ENCODE results near the gene ALG12. TPM values are rescaled to one million over a fixed set of nuclear protein-coding genes. Genes with fewer than 3 reads are reported as not detected.

Gene ALG12
- total and polyA plus RNA-seq, 8 donors: 2.3 to 30.7 (median 9.0) TPM

DNA sequence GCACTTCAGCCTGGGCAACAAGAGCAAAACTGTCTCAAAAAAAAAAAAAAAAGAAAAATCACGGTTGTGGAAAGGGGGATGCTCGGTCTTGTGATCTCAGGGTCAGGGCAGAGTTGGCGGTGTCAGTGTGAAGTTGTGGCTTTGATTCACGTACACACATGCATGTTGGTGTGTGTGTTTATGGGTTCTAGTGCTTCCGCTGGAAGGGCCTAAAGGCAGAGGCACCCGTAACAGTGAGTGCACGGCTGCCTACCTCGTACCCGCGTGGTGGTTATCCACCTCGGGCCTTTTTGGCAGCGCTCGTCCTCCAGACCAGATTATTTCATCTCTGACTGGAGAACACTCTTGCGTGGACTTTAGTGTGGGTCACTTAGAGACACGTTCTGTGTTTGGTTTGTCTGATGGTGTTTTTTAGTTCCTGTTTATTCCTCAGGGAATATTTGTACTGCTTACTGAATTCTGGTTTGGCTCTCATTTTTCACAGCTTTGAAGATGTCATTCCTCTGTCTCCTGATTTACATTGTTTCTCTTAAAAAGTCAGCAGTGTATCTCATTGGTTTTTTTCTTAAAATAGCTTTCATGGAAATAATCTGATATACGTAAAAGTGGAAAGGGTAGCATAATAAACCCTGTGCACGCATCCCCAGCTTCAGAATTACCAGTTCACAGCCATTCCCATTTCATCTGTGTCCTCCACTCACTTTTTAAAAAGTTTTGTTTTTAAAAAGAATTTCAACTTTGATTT lies 49.0 kb downstream of the ALG12 start:
- H3K4me1 ChIP-seq: no peaks in the 10 kb centered on the region
- intact Hi-C loops (cut with DNase I; ENCODE audit: low total_unique reads): no loop called here
- H3K9me3 ChIP-seq: peaks cover 5 to 40% (median 30%) of the 10 kb centered on the region in 4 donors
- WGBS, 5 donors: 91 to 92% (median 91%) methylated on average over 17 of the region's 17 CpGs
- no peaks in the 10 kb centered on the region for H3K27me3 ChIP-seq
- H3K27ac ChIP-seq: no peak overlapping the region
- DNase-seq: no peak
- H3K4me3 ChIP-seq: no peak overlapping the region
- peaks cover 0 to 21% (median 3%) of the 10 kb centered on the region in 4 donors for H3K36me3 ChIP-seq
- no peak for TF ChIP-seq EP300 (IDR thresholded peaks at IDR 0.05)
- no peak for TF ChIP-seq POLR2A (IDR thresholded peaks at IDR 0.05)
- TF ChIP-seq POLR2AphosphoS5 (IDR thresholded peaks at IDR 0.05): no peak

DNA sequence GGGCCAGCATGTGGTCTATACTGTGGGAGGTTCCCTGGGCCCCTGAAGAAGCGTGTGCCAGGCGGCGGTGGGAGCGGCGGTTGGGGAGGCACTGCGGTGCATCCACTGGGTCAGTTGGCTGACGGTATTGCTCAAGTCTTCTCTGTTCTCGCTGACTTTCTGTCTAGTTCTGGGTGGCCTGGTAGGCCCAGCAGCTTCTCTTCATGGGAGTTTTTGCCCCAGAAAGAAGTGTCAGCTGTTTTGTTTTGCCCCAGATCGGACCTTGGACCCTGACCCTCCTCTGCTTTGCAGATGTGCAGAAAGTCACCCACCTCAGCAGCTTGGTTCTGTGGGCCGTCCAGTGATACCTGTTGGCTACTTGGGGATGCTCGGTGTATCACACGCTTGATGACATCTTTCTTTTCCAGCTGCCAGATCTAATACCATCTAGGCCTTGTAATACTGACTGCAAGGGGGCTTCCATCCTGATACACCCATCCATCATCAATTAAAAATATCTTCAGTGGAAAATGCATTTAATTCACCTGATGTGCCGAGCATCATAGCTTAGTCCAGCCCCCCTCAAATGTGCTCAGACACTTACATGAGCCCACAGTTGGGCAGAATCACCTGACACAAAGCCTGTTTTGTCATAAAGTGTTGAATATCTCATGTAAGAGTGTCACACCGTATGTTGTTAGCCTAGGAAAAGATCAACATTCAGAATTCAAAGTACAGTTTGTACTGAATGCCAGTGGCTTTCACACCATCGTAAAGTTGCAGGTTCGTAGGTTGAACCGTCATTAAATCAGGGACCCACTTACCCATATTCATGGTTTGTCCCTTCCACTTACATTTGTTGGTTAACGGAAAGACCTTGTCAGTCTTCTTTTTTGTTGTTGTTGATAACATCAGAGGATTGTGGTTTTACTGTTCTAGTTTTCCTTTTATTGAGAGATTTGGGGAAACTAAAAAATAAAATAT lies 50.7 kb downstream of the ALG12 start:
- intact Hi-C loops (cut with DNase I; ENCODE audit: low total_unique reads): no loop called here
- H3K9me3 ChIP-seq: peaks cover 5 to 40% (median 30%) of the 10 kb centered on the region in 4 donors
- H3K4me1 ChIP-seq: peaks cover 0 to 4% (median 0%) of the 10 kb centered on the region in 4 donors
- DNase-seq: no peak
- peaks cover 0 to 21% (median 3%) of the 10 kb centered on the region in 4 donors for H3K36me3 ChIP-seq
- H3K27me3 ChIP-seq: no peaks in the 10 kb centered on the region
- no peak overlapping the region for H3K4me3 ChIP-seq
- WGBS, 5 donors: 91 to 95% (median 93%) methylated on average over 18 of the region's 18 CpGs
- peak overlapping the region in 4 of 5 donors; percentile 8 to 64 (median 46) for H3K27ac ChIP-seq
- TF ChIP-seq POLR2AphosphoS5 (IDR thresholded peaks at IDR 0.05): no peak
- no peak for TF ChIP-seq EP300 (IDR thresholded peaks at IDR 0.05)
- TF ChIP-seq POLR2A (IDR thresholded peaks at IDR 0.05): no peak

DNA sequence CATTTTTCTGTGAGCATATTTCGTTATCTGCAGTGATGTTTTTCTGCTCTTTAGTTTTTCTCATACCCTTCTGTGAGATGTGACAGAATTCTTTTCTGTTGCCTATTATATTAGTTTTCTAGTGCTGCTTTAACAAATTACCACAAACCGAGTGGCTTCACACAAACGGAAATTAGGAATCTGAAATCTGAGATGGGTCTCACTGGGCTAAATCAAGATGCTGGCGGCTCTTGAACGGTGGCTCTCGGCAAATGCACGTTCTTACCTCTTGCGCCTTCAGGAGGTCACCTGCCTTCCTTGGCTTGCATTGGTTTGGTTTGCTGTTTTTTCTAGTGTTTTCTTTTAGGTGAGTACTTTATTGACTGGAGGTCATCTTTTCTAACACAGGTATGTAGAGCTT lies 51.6 kb downstream of the ALG12 start:
- peaks cover 0 to 13% (median 2%) of the 10 kb centered on the region in 4 donors for H3K4me1 ChIP-seq
- peaks cover 0 to 21% (median 3%) of the 10 kb centered on the region in 4 donors for H3K36me3 ChIP-seq
- H3K27me3 ChIP-seq: no peaks in the 10 kb centered on the region
- 87 to 93% (median 89%) methylated on average over 8 of the region's 8 CpGs for WGBS, 5 donors
- no peak overlapping the region for H3K4me3 ChIP-seq
- H3K27ac ChIP-seq: peak overlapping the region in 1 of 5 donors; percentile 60
- intact Hi-C loops (cut with DNase I; ENCODE audit: low total_unique reads): no loop called here
- DNase-seq: no peak
- H3K9me3 ChIP-seq: peaks cover 5 to 40% (median 30%) of the 10 kb centered on the region in 4 donors
- TF ChIP-seq POLR2AphosphoS5 (IDR thresholded peaks at IDR 0.05) (no peak), EP300 (IDR thresholded peaks at IDR 0.05) (no peak), POLR2A (IDR thresholded peaks at IDR 0.05) (no peak)
- TF ChIP-seq, protein P1, sequence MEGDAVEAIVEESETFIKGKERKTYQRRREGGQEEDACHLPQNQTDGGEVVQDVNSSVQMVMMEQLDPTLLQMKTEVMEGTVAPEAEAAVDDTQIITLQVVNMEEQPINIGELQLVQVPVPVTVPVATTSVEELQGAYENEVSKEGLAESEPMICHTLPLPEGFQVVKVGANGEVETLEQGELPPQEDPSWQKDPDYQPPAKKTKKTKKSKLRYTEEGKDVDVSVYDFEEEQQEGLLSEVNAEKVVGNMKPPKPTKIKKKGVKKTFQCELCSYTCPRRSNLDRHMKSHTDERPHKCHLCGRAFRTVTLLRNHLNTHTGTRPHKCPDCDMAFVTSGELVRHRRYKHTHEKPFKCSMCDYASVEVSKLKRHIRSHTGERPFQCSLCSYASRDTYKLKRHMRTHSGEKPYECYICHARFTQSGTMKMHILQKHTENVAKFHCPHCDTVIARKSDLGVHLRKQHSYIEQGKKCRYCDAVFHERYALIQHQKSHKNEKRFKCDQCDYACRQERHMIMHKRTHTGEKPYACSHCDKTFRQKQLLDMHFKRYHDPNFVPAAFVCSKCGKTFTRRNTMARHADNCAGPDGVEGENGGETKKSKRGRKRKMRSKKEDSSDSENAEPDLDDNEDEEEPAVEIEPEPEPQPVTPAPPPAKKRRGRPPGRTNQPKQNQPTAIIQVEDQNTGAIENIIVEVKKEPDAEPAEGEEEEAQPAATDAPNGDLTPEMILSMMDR (IDR thresholded peaks at IDR 0.05): no peak

DNA sequence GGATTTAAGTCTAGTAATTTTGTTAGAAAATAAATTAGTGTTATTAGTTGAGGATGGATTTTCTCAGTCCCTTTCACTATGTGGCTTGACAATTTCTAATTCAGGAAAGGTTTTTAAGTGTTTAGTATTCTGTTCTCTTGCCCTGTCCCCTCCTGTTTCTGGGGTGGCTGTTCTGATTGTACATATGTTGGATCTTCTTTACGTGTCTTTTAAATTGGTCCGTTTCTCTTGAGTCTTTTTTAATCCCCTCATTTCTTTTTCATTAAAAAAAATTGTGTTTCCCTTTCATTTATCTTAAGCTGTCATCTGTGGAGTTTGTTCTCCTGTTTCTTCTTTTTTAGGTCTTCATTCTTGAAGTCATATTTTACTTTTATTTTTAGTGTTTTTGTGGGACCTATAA lies 52.1 kb downstream of the ALG12 start:
- H3K36me3 ChIP-seq: peaks cover 0 to 21% (median 3%) of the 10 kb centered on the region in 4 donors
- no peak for DNase-seq
- whole genome bisulfite sequencing, 5 donors: 38 to 47% (median 41%) methylated on average over 2 of the region's 2 CpGs
- no peak overlapping the region for H3K4me3 ChIP-seq
- TF ChIP-seq POLR2A (IDR thresholded peaks at IDR 0.05): no peak
- TF ChIP-seq, protein P1 (IDR thresholded peaks at IDR 0.05): no peak
- no peak for TF ChIP-seq POLR2AphosphoS5 (IDR thresholded peaks at IDR 0.05)
- TF ChIP-seq EP300 (IDR thresholded peaks at IDR 0.05): no peak
- intact Hi-C loops (cut with DNase I; ENCODE audit: low total_unique reads): no loop called here
- H3K27ac ChIP-seq: no peak overlapping the region
- no peaks in the 10 kb centered on the region for H3K27me3 ChIP-seq
- peaks cover 5 to 40% (median 30%) of the 10 kb centered on the region in 4 donors for H3K9me3 ChIP-seq
- peaks cover 0 to 13% (median 5%) of the 10 kb centered on the region in 4 donors for H3K4me1 ChIP-seq

DNA sequence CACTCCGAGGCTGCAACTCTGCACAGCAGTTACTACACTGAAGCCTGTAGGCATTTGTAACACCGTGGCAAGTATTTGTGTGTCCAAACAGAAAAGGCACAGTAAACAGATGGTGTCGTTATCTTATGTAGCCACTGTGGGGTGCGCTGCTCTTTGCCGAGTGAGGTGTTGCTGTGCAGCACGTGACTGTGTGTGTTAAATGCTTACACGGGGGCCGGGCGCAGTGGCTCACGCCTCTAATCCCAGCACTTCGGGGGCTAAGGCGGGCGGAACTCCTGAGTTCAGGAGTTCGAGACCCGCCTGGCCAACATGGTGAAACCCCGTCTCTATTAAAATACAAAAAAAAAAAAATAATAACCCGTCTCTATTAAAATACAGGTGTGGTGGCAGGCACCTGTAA lies 53.1 kb downstream of the ALG12 start:
- 91 to 94% (median 93%) methylated on average over 17 of the region's 17 CpGs for WGBS, 5 donors
- H3K9me3 ChIP-seq: peaks cover 5 to 38% (median 27%) of the 10 kb centered on the region in 4 donors
- no peak overlapping the region for H3K27ac ChIP-seq
- peaks cover 0 to 13% (median 5%) of the 10 kb centered on the region in 4 donors for H3K4me1 ChIP-seq
- DNase-seq: no peak
- no peaks in the 10 kb centered on the region for H3K27me3 ChIP-seq
- intact Hi-C loops (cut with DNase I; ENCODE audit: low total_unique reads): no loop called here
- H3K36me3 ChIP-seq: peaks cover 0 to 21% (median 3%) of the 10 kb centered on the region in 4 donors
- TF ChIP-seq POLR2A (IDR thresholded peaks at IDR 0.05) (no peak), POLR2AphosphoS5 (IDR thresholded peaks at IDR 0.05) (no peak)
- no peak overlapping the region for H3K4me3 ChIP-seq

Measured in stomach (tissue), 9 donors.